Measurements from ENCODE around the gene BTD. TPM values are rescaled to one million over a fixed set of nuclear protein-coding genes. Genes with fewer than 3 reads are reported as not detected.

The BTD gene
- total RNA-seq, 1 donor from 2014 or later = 16.2 TPM

GRCh38 chr3:15654127-15654526, 52.6 kb downstream of the BTD start:
- no peak for FAIRE-seq
- Histone ChIP-seq H3K79me2 (ENCODE audit: insufficient read depth, low read length) (no peaks in the 10 kb centered on the region), H4K20me1 (ENCODE audit: insufficient read depth, low read length) (no peaks in the 10 kb centered on the region), H3K27me3 (ENCODE audit: insufficient read depth, low read length) (no peaks in the 10 kb centered on the region), H3K27ac (ENCODE audit: low read depth, low read length) (no peak overlapping the region), H3K9ac (ENCODE audit: low read length) (no peak overlapping the region), H3K36me3 (ENCODE audit: insufficient read depth, low read length) (no peaks in the 10 kb centered on the region), H3K9me3 (ENCODE audit: insufficient read depth, low read depth, low read length) (peaks cover 17% of the 10 kb centered on the region), H2AFZ (ENCODE audit: low read depth, low read length) (no peak overlapping the region), H3K4me1 (ENCODE audit: insufficient read depth, low read length) (peaks cover 8% of the 10 kb centered on the region), H3K4me3 (ENCODE audit: insufficient read depth, low read depth, low read length) (no peak overlapping the region), H3K4me2 (ENCODE audit: low read length) (no peak overlapping the region)
- TF ChIP-seq CTCF (IDR thresholded peaks at IDR 0.05; ENCODE audit: insufficient read depth, low read depth, low read length) (no peak), EZH2 (IDR thresholded peaks at IDR 0.05; ENCODE audit: insufficient read depth, low read length) (no peak)
- Mint-ChIP-seq H3K27ac (ENCODE audit: unreplicated experiment) (no peak overlapping the region), H3K4me3 (ENCODE audit: unreplicated experiment) (no peak overlapping the region), H3K9me3 (ENCODE audit: unreplicated experiment) (peaks cover 20% of the 10 kb centered on the region), H3K36me3 (ENCODE audit: low read depth, unreplicated experiment) (peaks cover 20% of the 10 kb centered on the region), H3K4me1 (ENCODE audit: low read depth, unreplicated experiment) (peaks cover 16% of the 10 kb centered on the region), H3K27me3 (ENCODE audit: low read depth, unreplicated experiment) (no peaks in the 10 kb centered on the region)
- no peak for DNase-seq (ENCODE audit: low read depth)

- no peak overlapping the region for H3K27ac Mint-ChIP-seq (ENCODE audit: unreplicated experiment)
- H3K27me3 Mint-ChIP-seq (ENCODE audit: low read depth, unreplicated experiment) = no peaks in the 10 kb centered on the region
- no peak overlapping the region for H3K27ac ChIP-seq (ENCODE audit: low read depth, low read length)
- peaks cover 17% of the 10 kb centered on the region for H3K36me3 Mint-ChIP-seq (ENCODE audit: low read depth, unreplicated experiment)
- H3K4me1 Mint-ChIP-seq (ENCODE audit: low read depth, unreplicated experiment) = peaks cover 16% of the 10 kb centered on the region
- DNase-seq (ENCODE audit: low read depth) (no peak), FAIRE-seq (no peak)
- H3K36me3 ChIP-seq (ENCODE audit: insufficient read depth, low read length) = no peaks in the 10 kb centered on the region
- no peak overlapping the region for H3K4me3 Mint-ChIP-seq (ENCODE audit: unreplicated experiment)
- H3K4me3 ChIP-seq (ENCODE audit: insufficient read depth, low read depth, low read length) = no peak overlapping the region
- H3K27me3 ChIP-seq (ENCODE audit: insufficient read depth, low read length) = no peaks in the 10 kb centered on the region
- peaks cover 5% of the 10 kb centered on the region for H3K4me1 ChIP-seq (ENCODE audit: insufficient read depth, low read length)
- no peaks in the 10 kb centered on the region for H4K20me1 ChIP-seq (ENCODE audit: insufficient read depth, low read length)
- no peak overlapping the region for H3K9ac ChIP-seq (ENCODE audit: low read length)
- no peak overlapping the region for H2AFZ ChIP-seq (ENCODE audit: low read depth, low read length)
- no peaks in the 10 kb centered on the region for H3K79me2 ChIP-seq (ENCODE audit: insufficient read depth, low read length)
- TF ChIP-seq CTCF (IDR thresholded peaks at IDR 0.05; ENCODE audit: insufficient read depth, low read depth, low read length) (no peak), EZH2 (IDR thresholded peaks at IDR 0.05; ENCODE audit: insufficient read depth, low read length) (no peak)
- no peak overlapping the region for H3K4me2 ChIP-seq (ENCODE audit: low read length)
- H3K9me3 ChIP-seq (ENCODE audit: insufficient read depth, low read depth, low read length) = peaks cover 13% of the 10 kb centered on the region
- peaks cover 20% of the 10 kb centered on the region for H3K9me3 Mint-ChIP-seq (ENCODE audit: unreplicated experiment)
Observed at GRCh38 chr3:15654891-15655290, 53.3 kb downstream of the BTD start.

- H3K4me1 Mint-ChIP-seq (ENCODE audit: low read depth, unreplicated experiment) = peaks cover 11% of the 10 kb centered on the region
- no peak overlapping the region for H2AFZ ChIP-seq (ENCODE audit: low read depth, low read length)
- peaks cover 20% of the 10 kb centered on the region for H3K9me3 Mint-ChIP-seq (ENCODE audit: unreplicated experiment)
- FAIRE-seq (no peak), DNase-seq (ENCODE audit: low read depth) (no peak)
- peaks cover 17% of the 10 kb centered on the region for H3K36me3 Mint-ChIP-seq (ENCODE audit: low read depth, unreplicated experiment)
- TF ChIP-seq CTCF (IDR thresholded peaks at IDR 0.05; ENCODE audit: insufficient read depth, low read depth, low read length) (no peak), EZH2 (IDR thresholded peaks at IDR 0.05; ENCODE audit: insufficient read depth, low read length) (no peak)
- no peak overlapping the region for H3K27ac ChIP-seq (ENCODE audit: low read depth, low read length)
- no peaks in the 10 kb centered on the region for H3K36me3 ChIP-seq (ENCODE audit: insufficient read depth, low read length)
- no peak overlapping the region for H3K27ac Mint-ChIP-seq (ENCODE audit: unreplicated experiment)
- H3K9me3 ChIP-seq (ENCODE audit: insufficient read depth, low read depth, low read length) = peaks cover 13% of the 10 kb centered on the region
- no peaks in the 10 kb centered on the region for H4K20me1 ChIP-seq (ENCODE audit: insufficient read depth, low read length)
- peaks cover under 1% of the 10 kb centered on the region for H3K4me1 ChIP-seq (ENCODE audit: insufficient read depth, low read length)
- no peaks in the 10 kb centered on the region for H3K27me3 ChIP-seq (ENCODE audit: insufficient read depth, low read length)
- no peak overlapping the region for H3K4me3 ChIP-seq (ENCODE audit: insufficient read depth, low read depth, low read length)
- H3K4me2 ChIP-seq (ENCODE audit: low read length) = no peak overlapping the region
- H3K9ac ChIP-seq (ENCODE audit: low read length) = no peak overlapping the region
- H3K27me3 Mint-ChIP-seq (ENCODE audit: low read depth, unreplicated experiment) = no peaks in the 10 kb centered on the region
- H3K79me2 ChIP-seq (ENCODE audit: insufficient read depth, low read length) = no peaks in the 10 kb centered on the region
- H3K4me3 Mint-ChIP-seq (ENCODE audit: unreplicated experiment) = no peak overlapping the region
Observed at GRCh38 chr3:15656342-15656741, 54.8 kb downstream of the BTD start.

Data from astrocyte (in vitro differentiated cells and primary cell).